HG03064 (cell line): Measurements from ENCODE around the gene CRAT.
"Not testable (repeated sequence)": the region's sequence is repeated elsewhere in the genome, so short reads cannot be mapped to it uniquely, and the experiment has no call there.

ENCODE experiments used
- ATAC-seq: cut with Tn5 transposase; IDR thresholded peaks from one replicate; pipeline ENCODE4 v1.9.1; 2021; ENCODE audit warnings: low read depth; ENCODE audit not compliant: unreplicated experiment

Gene CRAT

DNA sequence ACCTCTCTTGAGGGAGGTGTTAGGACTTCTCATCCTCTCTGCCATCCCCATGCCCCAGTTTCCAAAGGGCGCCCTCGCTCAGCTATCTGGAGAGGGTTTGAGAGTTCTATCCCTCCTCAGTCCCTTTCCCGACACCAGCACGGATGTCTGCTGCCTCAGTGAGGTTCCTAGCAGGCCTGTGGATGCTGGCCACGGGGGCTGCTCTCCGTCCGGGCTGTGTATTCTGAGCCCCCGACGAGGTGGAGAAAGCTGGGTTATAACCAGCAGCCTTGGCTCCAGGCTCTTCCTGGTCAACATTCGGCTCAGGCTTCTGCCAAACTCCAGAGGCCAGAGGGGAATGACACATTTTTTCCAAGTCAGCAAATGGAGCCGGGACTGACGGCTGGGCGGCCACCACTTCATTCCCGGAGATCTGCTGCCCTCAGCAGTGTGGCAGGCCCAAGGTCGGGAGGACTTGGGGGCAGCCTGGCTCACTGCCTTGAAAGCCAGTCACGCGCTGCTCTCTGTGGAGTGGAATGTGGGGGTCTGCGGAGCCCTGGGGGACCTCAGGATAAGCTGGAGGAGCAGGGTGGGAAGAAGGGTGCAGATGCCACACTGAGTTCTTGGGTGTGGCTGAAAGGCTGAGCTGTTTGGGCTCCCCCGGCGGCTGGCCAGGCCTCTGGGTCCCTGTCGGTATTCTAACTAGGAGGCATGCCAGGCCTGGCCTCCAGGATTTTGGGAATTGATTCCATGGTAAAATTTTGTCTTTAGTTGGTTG lies 28.1 kb upstream of the CRAT start:
- ATAC-seq = no peak

DNA sequence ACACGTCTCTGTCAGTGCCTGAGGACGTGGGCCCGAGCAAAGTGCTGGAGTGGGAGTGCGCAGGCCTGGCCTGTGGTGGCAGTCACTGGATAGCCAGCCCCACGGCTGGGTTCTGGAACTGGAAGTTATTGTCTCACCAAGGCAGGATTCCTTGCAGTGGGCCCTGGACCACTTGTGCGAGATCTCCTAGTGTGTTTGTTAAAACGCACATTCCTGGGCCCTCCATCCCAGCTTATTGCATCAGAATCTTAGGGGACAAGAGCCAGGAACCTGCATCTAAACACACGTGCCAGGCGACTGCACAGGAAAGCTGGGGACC lies 27.5 kb upstream of the CRAT start:
- ATAC-seq = no peak

DNA sequence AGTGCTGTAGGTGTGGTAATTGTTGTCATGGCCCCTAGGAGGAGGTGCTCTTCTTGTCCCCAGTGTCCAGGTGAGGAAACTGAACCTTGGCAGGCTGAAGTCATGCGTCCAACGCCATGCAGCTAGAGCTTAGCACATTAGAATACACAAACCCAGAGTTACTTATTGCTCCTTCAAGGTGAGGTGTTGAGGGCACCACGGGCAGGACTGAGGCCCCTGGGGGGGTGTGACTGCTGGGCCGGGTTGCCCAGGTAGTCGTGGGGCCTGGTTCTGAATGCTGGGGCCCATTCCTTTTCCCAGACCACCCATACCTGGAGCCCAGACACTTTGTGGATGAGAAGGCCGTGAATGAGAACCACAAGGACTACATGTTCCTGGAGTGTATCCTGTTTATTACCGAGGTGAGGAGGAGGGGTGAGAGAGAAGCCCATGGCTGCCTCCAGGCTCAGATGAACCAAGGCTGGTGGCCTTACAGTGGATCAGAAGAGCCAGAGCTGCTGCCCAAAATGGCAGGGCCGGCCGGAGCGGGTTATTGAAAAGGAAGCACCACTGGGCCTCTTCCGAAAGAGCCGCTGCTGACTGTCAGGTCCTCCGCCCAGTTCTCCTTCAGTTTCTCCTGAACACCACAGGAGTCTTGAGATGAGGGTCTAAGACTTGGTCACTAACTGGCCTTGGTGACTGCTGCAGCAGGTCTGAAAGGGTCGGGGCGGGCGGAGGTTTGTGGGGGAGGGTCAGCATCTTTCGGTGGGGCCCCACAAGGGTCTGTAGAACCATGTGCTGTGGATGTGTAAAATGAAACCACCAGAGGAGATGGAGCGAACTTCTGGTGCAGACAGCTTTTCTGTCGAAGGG lies 26.9 kb upstream of the CRAT start:
- no peak for ATAC-seq

DNA sequence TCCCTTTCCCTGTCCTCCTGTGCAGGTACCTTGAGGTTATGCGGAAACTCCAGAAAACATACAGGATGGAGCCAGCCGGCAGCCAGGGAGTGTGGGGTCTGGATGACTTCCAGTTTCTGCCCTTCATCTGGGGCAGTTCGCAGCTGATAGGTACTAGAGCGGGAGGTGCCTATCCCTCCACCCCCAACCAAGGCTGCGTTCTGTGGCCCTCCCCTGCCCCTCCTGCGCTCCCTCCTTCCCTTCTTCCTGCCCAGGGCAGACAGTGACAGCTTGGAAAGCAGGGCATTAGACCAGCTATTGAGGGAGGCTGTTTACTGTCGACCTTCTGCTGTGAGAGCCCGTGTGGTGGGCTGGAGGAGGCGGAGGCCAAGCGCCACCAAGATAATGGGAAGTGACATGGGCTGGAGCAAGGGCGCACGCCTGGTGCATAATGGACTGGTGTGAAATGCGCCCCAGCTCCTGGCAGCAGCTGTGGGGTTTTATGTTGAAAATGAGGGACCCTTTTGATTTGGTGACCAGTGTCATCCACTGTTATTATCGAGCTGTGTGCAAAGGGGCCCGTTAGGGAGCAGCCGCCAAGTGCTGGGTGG lies 25.9 kb upstream of the CRAT start:
- ATAC-seq = no peak

DNA sequence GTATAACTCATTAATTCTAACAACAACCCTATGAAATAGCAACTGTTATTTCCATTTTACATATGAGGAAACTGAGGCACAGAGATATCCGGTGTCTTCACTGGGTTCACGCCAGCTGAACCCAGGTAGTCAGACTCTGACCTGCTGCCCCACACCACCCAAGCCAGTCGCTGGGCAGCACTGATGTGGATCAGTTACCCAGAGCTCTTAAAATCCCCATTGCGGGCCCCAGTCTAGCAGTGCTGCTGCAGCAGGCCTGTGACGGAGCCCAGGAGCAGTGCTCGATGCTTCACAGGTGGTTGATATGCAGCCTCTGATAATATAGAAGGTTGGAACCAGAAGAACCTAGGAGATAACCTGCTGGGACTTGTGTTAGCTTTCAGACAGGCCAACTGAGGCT lies 24.9 kb upstream of the CRAT start:
- no peak for ATAC-seq

DNA sequence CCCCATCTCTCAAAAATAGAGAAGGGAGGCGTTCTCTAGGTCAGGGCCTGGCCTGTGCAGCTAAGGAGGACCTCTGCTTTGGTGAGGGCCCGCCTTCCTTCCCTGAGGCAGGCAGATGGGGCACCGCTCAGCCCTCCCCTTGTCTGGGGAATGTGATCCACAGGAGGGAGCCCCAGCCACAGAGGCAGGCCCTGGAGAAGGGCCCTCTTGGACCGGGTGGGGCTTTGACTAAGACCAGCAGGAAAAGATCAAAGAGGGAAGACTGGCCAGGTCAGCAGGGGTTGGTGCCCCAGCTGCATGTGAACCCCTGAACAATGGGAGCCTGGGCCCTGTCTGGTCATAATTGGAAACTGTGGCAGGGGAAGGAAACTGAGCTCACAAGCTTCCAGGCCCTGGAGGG lies 22.5 kb upstream of the CRAT start:
- no peak for ATAC-seq

DNA sequence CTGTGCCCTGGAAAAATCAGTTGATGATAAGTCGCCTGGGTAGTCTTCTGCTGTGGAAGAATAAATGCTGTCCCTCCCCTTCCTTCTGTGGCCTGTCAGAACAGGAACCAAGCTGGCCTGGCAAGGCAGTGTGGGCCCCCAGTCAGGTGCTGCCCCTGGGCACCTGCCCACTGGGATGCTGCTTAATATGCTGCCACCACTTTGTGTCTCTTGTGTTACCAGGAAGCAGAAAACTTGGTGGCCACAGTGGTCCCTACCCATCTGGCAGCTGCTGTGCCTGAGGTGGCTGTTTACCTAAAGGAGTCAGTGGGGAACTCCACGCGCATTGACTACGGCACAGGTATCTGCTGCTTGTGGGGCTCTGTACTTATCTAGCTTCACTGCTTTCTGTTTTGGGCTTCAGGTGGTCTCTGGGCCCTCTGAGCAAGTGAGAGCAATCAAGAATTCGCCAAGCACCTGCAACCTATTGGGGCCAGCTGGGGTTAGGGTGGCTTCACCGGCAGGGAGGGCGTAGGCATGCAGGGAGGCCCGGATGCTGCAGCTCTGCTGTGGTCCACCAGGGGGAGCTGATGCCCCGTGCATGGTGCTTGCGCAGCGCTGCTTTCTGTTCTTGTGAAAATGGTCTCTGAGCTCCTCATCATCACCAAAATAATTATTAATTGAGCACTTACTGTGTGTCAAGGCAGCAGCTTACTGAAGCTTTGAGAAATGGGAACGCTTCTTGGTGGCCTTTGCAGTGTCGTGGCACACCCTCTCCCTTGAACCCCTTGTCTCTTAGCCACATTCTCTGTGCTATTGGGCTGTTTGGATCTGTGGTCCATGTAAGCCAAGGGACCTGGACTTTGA lies 20.9 kb upstream of the CRAT start:
- no peak for ATAC-seq

DNA sequence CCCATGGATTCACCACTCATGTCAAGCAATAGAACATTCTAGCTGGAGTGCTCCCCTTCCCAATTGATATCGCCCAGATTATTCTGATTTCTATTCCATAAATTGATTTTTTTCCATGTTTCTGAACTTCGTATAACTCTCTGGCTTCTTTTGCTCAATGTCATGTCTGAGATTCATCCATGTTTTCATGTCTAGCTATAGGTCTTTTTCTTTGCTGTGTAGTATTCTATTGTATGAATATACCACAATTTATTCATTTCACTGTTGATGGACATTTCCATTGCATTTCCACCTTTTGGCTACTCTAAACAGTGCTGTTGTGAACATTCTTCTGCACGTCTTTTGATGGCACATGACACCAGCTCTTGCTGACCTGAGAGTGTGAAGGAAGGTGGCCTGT lies 20.2 kb upstream of the CRAT start:
- ATAC-seq = no peak

DNA sequence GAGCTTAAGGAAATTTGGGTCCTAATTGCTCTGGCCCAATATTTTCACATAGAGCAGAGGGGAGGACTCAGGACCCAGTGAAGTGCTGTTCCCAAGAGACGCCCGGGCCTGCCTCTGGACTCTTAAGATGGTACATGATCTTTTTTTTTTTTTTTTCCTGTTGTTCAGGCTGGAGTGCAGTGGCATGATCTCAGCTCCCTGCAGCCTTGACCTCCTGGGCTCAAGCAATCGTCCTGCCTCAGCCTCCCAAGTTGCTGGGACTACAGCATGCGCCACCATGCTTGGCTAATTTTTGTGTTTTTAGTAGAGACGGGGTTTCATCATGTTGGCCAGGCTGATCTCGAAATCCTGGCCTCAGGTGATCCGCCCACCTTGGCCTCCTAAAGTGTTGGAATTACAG lies 19.7 kb upstream of the CRAT start:
- ATAC-seq = not testable (repeated sequence)

DNA sequence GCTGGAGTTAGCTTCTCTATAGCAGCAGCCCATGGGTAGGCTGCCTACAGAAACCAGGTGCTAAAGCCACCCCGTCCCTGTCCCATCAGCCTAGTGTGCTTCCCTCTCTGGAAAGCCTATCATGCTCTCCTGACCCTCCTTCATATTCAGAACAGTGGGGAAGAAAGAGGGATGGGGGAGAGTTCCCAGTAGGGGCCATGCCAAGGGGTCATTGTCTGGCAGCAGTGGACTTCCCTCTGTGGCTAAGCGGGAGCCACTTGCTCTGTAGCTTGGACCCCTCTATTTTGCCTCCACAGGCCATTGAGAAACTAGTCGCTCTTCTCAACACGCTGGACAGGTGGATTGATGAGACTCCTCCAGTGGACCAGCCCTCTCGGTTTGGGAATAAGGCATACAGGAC lies 18.1 kb upstream of the CRAT start:
- no peak for ATAC-seq

DNA sequence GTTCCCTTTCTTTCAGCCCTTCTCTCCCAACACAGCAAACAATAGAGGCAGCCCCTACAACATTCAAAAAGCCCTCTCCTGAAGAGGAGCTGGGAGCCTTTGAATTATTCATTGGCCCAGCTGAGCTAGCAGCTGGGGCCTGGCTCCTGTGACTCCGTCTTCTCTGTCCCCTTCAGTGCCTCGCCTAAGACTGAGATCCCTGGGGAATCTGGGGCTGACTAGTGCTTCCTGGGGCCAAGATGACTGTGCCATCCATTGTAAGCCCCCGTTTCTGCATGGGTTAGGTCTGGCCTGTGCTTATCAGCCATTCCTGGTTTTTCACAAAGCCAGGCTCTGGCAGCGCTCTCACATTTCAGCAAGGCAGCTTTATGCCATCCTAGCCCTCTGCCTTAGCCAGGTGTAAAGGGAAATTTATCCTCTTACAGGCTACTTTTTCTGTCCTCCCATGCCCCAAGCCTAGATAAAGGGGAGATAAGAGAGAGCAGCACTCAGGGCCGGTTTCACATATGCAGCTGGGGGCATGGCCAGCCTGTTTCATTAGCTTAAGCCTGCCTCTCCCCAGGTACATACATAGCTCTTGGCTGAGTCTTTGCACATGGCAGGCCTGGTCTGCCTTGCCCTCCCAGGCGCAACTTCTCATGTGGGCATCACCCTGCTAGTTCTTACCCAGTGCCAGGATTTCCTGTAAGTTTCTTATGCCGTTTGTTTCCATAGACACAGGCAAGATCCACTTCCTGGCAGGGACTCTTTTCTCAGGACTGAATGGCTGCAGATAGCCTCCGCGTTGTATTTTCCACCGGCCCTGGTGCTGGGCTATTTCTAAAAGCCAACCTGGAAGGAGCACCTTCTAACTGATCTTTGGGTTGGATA lies 16.4 kb upstream of the CRAT start:
- no peak for ATAC-seq

DNA sequence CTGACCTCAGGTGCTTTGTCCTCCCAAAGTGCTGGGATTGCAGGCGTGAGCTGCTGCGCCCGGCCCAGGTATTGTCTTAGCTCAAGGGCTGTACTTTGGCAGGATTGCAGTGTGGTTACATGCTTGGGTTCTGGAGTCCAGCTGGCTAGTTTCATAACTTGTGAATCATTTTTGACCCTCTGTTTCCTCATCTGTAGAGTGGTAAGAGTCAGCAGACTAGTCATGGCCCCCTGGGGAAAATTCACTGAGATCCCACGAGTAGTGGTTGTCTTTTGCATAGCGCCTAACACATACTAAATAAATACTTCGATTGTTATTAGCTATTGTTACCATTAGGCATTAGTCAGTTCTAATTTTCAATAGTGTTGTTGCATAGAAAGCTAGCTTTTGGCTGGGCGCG lies 14.9 kb upstream of the CRAT start:
- ATAC-seq = no peak

DNA sequence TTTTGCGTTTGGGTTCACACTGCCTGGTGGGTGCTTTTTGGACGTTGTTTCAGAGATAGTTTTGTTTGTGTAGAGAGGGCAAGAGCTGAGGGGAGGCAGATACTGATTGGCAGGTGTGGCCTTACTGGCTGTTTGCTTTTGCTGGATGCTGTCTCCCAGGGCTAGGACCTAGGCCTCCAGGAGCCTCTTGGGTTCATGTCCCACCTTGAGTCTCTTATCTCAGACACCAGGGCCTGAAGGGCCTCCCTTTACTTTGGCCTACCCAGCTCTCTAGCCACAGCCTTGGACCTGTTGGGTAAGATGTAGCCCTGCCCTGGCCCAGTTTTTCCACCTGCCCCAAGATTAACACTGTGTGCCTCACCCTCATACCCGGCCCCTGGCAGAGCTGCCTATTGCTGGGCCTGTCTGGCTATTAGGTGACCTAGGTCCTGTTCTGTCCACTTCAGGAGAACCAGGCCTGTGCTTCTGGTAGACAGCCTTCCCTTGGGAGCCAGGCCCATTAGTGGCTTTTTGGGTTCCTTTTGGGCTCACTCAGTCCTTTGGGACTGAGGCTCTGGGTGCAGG lies 14.0 kb upstream of the CRAT start:
- no peak for ATAC-seq

DNA sequence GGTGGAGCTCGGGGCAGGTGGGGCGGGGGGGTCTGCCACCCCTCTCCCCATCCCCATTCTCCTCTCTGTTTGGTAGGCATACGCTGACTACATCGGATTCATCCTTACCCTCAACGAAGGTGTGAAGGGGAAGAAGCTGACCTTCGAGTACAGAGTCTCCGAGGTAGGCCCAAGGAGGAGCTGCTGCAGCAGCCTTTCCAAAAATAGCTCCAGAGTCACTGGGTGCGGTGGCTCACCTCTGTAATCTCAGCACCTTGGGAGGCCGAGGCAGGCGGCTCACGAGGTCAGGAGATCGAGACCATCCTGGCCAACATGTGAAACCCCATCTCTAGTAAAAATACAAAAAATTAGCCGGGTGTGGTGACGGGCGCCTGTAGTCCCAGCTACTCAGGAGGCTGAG lies 12.4 kb upstream of the CRAT start:
- not testable (repeated sequence) for ATAC-seq

DNA sequence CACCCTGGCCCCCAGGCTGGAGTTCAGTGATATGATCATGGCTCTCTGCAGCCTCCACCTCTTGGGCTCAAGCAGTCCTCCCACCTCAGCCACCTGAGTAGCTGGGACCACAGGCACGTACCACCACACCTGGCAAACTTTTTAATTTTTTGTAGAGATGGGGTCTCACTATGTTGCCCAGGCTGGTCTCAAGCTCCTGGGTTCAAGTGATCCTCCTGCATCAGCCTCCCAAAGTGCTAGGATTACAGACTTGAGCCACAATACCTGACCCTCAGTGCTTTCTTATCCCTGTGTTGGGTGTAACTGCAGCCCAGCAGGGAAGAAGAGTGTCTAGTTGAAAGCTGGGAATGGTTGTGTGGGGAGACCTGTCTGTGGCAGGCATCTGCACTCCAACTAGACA lies 11.5 kb upstream of the CRAT start:
- no peak for ATAC-seq

DNA sequence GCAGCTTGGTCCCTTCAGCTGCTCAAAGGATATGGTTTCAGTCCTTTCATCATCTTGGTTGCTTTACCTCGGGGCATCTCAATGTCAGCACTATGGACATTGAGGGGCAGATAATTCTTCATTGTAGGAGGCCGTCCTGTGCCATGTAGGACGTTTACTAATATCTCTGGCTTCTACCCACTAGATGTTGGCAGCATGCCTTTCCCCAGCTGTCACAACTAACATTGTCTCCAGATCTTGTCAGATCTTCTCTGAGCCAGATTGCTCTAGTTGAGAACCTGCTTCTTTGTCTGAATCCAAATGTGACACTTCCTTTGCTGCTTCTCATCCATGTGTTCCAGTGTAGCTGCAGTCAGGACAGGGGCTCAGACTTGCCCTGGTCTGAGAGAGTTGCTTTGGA lies 10.9 kb upstream of the CRAT start:
- no peak for ATAC-seq

DNA sequence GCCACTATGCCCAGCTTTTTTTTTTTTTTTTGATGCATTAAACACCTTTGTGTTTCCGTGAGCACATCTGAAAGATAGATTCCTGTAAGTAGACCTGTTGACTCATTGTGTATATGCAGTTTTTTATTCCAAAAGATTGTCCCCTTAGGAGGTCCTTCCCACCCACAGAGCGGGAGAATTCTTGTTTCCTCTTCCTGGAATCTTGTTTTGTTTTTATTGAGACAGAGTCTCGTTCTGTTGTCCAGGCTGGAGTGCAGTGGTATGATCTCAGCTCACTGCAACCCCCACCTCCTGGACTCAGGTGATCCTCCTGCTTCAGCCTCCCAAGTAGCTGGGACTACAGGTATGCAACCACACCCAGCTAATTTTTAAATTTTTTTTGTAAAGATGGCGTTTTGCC lies 8.2 kb upstream of the CRAT start:
- no peak for ATAC-seq

DNA sequence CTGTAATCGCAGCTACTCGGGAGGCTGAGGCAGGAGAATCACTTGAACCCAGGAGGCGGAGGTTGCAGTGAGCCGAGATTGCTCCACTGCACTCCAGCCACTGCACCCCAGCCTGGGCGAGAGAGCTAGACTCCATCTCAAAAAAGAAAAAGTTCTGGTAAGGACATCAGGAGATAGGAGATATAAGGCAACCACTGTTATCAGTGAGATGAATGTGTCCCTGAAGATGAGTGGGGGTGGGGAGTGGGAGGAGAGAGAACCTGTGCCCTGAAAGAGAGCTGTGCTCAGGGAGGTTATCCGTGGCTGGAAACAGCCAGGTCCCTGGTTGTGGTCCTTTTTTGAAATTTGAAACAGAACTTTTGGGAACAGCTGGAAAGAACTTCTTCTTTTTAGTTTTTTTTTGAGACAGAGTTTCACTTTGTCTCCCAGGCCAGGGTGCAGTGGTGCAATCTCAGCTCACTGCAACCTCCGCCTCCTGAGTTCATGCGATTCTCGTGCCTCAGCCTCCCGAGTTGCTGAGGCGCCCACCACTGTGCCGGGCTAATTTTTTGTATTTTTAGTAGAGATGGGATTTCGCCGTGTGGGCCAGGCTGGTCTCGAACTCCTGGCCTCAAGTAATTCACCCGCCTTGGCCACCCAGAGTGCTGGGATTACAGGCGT lies 3.2 kb upstream of the CRAT start:
- no peak for ATAC-seq

DNA sequence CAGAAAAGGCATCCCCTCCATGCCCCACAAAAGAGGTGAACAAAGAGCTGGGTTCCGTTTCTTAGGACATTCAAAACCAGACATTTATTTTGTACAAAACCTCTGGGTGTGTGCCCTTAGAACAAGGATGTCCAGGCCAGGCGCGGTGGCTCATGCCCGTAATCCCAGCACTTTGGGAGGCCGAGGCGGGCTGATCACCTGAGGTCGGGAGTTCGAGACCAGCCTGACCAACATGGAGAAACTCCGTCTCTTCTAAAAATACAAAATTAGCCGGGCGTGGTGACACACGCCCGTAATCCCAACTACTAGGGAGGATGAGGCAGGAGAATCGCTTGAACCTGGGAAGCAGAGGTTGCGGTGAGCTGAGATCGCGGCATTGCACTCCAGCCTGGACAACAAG lies 1.9 kb upstream of the CRAT start:
- not testable (repeated sequence) for ATAC-seq
